Breast epithelium (tissue), 4 donors: ENCODE data around the gene CHCHD6. TPM values are rescaled to one million over a fixed set of nuclear protein-coding genes. Genes with fewer than 3 reads are reported as not detected.
A peak's percentile ranks its signal among the peaks of the same experiment; 100 is the strongest.

Experiments
- DNase-seq, 2 donors: peaks; one replicate each; pipeline ENCODE4 v3.0.0-alpha.2; 2019; ENCODE audit warnings: low spot score in 2 of 2
- H3K27ac ChIP-seq, 2 donors: fragments of 200-600 bp; sonication (generic) in 1 of 2; one replicate each; pipeline ENCODE4 v1.5.1; 2016 to 2019; ENCODE audit warnings: mild to moderate bottlenecking in 1 of 2
- H3K27me3 ChIP-seq, 2 donors: fragments of 200-600 bp; sonication (generic) in 1 of 2; one replicate each; pipeline versions ENCODE4 v1.5.1 to v1.6.0; 2017 to 2019; ENCODE audit warnings: control low read depth in 1 of 2, mild to moderate bottlenecking in 1 of 2
- H3K36me3 ChIP-seq: fragments of 200-600 bp; one replicate; pipeline ENCODE4 v1.5.1; 2019
- H3K4me1 ChIP-seq, 2 donors: fragments of 200-600 bp; sonication (generic); one replicate each; pipeline ENCODE4 v1.5.1; 2016 to 2019; ENCODE audit warnings: control low read depth in 1 of 2
- H3K4me3 ChIP-seq, 3 donors: fragments of 200-600 bp; sonication (generic); 1 replicate in 2 of 3; 2 replicates in 1 of 3; pipeline ENCODE4 v1.5.1; 2016 to 2019; ENCODE audit warnings: mild to moderate bottlenecking in 3 of 3, moderate library complexity in 2 of 3
- H3K9me3 ChIP-seq, 2 donors: fragments of 200-600 bp; sonication (generic) in 1 of 2; one replicate each; pipeline ENCODE4 v1.5.1; 2016 to 2019; ENCODE audit warnings: control low read depth in 1 of 2
- POLR2A ChIP-seq: fragments of 450-650 bp; IDR thresholded peaks from one replicate; pipeline ENCODE4 v1.6.1; 2016; ENCODE audit warnings: antibody characterized with exemption, mild to moderate bottlenecking, moderate library complexity
- POLR2AphosphoS5 ChIP-seq, 3 donors: sonication (generic); formaldehyde crosslinking; IDR thresholded peaks; one replicate each; pipeline ENCODE4 v1.6.1; 2017; ENCODE audit warnings: antibody characterized with exemption in 3 of 3
- intact Hi-C: fragments of 100-400 bp; cut with DNase I; formaldehyde crosslinking; loops from one replicate; pipeline ENCODE4 v1.15.1; 2023; ENCODE audit warnings: low total_unique reads
- total RNA-seq, 3 donors: library from RNA; depleted of rRNA; stranded (reverse); fragments of >200 nt; gene quantifications; one replicate each; pipeline ENCODE4 v1.1.0, GENCODE V29; 2016
- TF ChIP-seq, protein P1 (sequence below), 3 donors: fragments of 450-650 bp; IDR thresholded peaks; one replicate each; pipeline ENCODE4 v1.5.1; 2016 to 2017; ENCODE audit warnings: antibody characterized with exemption in 3 of 3, mild to moderate bottlenecking in 3 of 3, moderate library complexity in 3 of 3

CHCHD6 gene
- total RNA-seq, 3 donors from 2014 or later, result 12.2 to 21.2 (median 19.3) TPM

DNA sequence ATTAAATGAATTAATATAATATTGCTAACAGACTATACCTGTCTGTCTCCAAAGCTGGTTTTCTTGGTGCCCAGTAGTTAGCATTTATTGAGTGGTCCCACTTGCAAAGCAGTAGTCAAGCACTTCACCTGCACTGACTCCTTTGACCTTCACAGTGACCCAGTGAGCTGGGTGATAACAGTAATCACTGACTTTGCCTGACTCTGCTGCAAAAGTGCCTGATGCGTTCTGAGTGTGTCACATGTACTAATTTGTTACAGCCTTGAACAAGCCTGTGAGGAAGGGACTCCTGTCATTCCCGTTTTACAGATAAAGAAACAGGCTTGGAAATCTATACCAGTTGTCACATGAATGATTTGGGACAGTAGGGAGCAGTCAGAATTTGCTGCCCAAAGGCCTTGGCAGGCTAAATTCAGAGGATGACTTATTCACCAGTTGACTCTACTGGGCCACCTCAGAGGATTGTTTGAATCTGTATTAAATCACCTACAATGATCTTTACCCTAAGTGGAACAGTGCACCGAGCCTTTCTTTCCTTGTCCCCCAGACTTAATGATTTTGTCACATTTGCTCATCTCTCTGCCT lies 162.2 kb downstream of the CHCHD6 start:
- intact Hi-C loops, result no loop called here
- no peak for DNase-seq
- Histone ChIP-seq H3K27me3 (no peaks in the 10 kb centered on the region), H3K36me3 (no peaks in the 10 kb centered on the region), H3K4me1 (no peaks in the 10 kb centered on the region), H3K4me3 (no peak overlapping the region), H3K9me3 (no peaks in the 10 kb centered on the region), H3K27ac (no peak overlapping the region)
- TF ChIP-seq, protein P1, sequence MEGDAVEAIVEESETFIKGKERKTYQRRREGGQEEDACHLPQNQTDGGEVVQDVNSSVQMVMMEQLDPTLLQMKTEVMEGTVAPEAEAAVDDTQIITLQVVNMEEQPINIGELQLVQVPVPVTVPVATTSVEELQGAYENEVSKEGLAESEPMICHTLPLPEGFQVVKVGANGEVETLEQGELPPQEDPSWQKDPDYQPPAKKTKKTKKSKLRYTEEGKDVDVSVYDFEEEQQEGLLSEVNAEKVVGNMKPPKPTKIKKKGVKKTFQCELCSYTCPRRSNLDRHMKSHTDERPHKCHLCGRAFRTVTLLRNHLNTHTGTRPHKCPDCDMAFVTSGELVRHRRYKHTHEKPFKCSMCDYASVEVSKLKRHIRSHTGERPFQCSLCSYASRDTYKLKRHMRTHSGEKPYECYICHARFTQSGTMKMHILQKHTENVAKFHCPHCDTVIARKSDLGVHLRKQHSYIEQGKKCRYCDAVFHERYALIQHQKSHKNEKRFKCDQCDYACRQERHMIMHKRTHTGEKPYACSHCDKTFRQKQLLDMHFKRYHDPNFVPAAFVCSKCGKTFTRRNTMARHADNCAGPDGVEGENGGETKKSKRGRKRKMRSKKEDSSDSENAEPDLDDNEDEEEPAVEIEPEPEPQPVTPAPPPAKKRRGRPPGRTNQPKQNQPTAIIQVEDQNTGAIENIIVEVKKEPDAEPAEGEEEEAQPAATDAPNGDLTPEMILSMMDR (IDR thresholded peaks at IDR 0.05), result no peak
- TF ChIP-seq POLR2A (no peak), POLR2AphosphoS5 (IDR thresholded peaks at IDR 0.05) (no peak)

DNA sequence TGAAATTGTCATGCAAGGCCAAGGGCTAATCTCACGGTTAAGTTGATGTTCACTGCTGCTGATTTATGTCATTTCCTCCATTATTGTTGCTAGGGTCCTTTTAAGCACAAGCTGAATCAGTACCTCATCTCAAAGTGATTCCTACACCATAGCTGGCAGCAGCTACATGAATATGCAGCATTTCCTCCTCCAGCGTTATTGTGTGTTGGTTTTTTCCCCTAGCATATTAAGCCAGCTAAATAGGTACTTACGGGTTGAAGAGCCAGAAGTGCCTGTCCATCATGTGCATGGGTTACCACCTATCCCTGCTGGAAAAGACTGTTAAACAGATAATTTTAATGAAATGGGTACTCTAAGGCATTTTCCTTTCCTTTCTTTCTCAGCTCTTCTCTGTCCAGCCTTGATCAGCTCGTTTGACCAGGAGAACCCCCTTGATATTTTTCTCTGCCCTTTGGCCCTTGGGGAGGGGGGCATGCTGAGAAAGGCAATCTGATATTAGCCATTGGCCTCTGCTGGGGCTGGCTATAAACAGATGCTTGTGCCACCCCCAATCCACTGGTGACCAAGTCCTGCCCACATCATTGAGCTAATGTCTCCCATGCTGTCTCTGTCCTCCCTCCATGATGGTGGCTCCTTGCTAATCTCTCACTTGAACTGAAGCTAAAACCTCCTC lies 163.3 kb downstream of the CHCHD6 start:
- H3K27ac ChIP-seq, result no peak overlapping the region
- no peak overlapping the region for H3K4me3 ChIP-seq
- no peaks in the 10 kb centered on the region for H3K27me3 ChIP-seq
- no peaks in the 10 kb centered on the region for H3K36me3 ChIP-seq
- no peaks in the 10 kb centered on the region for H3K9me3 ChIP-seq
- intact Hi-C loops, result no loop called here
- TF ChIP-seq POLR2A, result no peak
- TF ChIP-seq, protein P1 (IDR thresholded peaks at IDR 0.05), result no peak
- TF ChIP-seq POLR2AphosphoS5 (IDR thresholded peaks at IDR 0.05), result no peak
- H3K4me1 ChIP-seq, result no peaks in the 10 kb centered on the region
- no peak for DNase-seq

DNA sequence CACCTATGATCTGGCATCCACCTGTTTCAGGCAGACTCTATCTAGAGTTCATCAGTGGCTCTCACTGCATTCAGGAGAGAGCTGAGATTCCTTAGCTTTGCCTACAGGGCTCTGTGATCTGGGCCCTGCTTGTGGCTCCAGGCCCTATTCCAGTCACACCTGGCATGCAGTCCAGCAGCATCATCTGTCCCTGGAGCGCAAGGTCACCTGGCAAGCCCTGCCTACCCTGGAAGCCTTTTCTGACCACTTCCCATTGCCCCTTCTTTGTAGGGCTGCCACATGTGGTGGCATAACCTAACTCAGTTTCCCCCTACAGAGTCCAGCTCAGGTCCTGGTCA lies 163.8 kb downstream of the CHCHD6 start:
- Histone ChIP-seq H3K27ac (no peak overlapping the region), H3K4me1 (no peaks in the 10 kb centered on the region), H3K9me3 (no peaks in the 10 kb centered on the region), H3K4me3 (no peak overlapping the region), H3K36me3 (no peaks in the 10 kb centered on the region), H3K27me3 (no peaks in the 10 kb centered on the region)
- intact Hi-C loops, result no loop called here
- DNase-seq, result no peak
- TF ChIP-seq, protein P1 (IDR thresholded peaks at IDR 0.05), result no peak
- TF ChIP-seq POLR2A (no peak), POLR2AphosphoS5 (IDR thresholded peaks at IDR 0.05) (no peak)

DNA sequence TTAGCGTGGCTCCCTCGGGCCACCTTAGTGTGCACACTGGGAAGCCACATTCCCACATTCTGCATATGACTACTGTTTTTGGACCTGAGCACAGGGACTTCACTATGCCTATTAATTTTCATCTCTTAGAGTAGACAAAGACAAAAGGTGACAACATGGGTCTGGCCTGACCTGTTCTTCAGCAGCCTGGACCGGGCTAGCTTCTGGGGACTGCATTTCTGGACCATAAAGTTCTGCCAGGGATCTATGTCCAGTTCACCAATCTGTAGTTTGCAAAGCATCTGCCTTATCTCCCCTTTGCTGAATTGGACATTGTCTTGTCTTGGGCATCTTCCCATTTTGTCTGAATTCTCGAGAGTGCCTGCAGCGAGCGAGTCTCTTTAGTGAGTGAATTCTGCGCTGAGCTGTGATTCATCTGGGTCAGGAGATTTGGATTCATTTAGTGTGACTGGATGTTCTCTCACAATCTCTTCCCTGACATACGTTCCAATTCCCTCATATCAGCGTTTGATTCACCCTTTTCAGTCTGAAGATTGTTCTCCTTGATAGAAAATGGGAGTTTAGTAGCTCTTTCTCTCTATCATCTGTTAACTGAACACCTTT lies 166.7 kb downstream of the CHCHD6 start:
- Histone ChIP-seq H3K4me1 (no peaks in the 10 kb centered on the region), H3K36me3 (no peaks in the 10 kb centered on the region), H3K27me3 (no peaks in the 10 kb centered on the region), H3K27ac (peak overlapping the region in 1 of 2 donors; percentile 48), H3K4me3 (no peak overlapping the region), H3K9me3 (no peaks in the 10 kb centered on the region)
- intact Hi-C loops, result no loop called here
- no peak for DNase-seq
- TF ChIP-seq, protein P1 (IDR thresholded peaks at IDR 0.05), result no peak
- TF ChIP-seq POLR2AphosphoS5 (IDR thresholded peaks at IDR 0.05) (no peak), POLR2A (no peak)

DNA sequence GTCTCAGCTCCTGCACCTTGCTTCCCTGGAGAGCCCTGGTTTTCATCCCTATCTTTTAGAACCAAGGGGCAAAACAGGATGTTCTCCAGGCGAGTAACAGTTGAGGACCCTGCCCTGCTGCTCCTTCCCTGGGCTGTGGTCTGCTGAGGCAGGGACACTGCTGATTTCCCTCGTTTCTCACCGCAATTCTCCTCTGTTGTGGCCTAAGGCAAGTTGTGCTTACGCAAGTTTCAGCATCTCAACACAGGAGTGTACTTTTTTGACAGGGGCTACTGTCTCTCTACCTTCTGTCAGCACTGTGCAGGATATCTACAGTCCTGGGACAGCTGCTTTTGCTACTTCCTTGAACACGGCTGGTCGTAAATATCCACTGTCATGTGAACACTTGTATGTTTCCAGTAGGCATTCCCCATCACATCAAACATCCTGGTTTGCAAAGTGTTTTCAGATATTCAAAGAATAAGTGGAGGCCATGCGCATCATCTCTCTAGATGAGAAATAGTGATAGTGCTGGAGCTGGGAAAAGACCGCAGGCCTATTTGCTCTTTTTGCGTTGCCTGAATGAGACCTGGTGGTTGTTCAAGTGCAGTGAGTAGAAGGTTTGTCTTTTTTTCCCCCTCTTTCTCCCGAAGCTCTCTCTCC lies 168.8 kb downstream of the CHCHD6 start:
- intact Hi-C loops, result no loop called here
- no peak for TF ChIP-seq POLR2AphosphoS5 (IDR thresholded peaks at IDR 0.05)
- TF ChIP-seq, protein P1 (IDR thresholded peaks at IDR 0.05), result no peak
- no peak for TF ChIP-seq POLR2A
- Histone ChIP-seq H3K27me3 (no peaks in the 10 kb centered on the region), H3K4me1 (no peaks in the 10 kb centered on the region), H3K4me3 (no peak overlapping the region), H3K27ac (no peak overlapping the region), H3K36me3 (no peaks in the 10 kb centered on the region), H3K9me3 (no peaks in the 10 kb centered on the region)
- no peak for DNase-seq
